NCI-H1048 (cell line): ENCODE results near the gene ATP6V0A4.
"Not testable (repeated sequence)": the region's sequence is repeated elsewhere in the genome, so short reads cannot be mapped to it uniquely, and the experiment has no call there.

Source experiments
- DNase-seq: peaks from one replicate; lab custom pipeline; 2025; lab: John Stamatoyannopoulos, UW

Gene ATP6V0A4

DNA sequence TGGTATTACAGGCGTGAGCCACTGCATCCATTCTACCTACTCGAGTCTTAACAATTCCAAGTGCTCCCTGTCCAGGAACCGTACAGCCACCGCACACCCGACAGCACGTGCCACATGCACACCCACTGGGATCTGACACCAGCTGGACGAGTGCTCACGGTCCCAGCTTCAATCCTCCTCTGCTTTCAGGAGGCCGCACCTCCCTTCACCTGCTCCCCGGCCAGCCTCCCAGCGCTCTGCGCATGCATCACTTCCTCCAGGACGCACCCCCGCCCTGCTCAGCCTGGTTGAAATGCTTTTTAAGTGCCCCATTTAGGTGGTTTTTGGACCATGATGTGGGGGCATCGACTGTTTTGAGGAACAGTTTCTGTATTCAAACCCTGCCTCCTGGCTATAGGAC lies 47.5 kb downstream of the ATP6V0A4 start:
- DNase-seq, result no peak

- no peak for DNase-seq
Observed at GRCh38 chr7:138749960-138750359, 48.0 kb downstream of the ATP6V0A4 start.

GRCh38 chr7:138748666-138749065 lies 49.3 kb downstream of the ATP6V0A4 start:
- DNase-seq, result no peak

DNA sequence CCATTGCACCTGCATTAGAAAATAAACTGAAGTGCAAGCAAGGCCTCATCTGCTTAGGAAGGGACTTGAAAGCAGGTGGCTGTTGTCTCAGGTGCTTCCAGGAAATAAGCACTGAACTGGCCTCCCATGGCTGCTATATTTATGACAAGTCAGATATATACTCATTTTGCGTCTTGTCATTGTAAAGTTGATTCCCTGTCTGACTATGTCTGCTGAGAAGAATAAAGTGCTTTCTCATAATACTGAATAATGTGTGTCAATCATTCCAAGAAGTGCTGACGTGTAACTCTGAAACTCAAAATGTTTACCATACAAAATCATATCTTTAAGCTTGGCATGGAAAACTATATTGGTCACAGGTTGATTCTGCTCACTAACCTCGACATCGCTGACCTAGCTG lies 51.9 kb downstream of the ATP6V0A4 start:
- DNase-seq, result no peak

GRCh38 chr7:138745189-138745588 lies 52.8 kb downstream of the ATP6V0A4 start:
- DNase-seq, result no peak

DNA sequence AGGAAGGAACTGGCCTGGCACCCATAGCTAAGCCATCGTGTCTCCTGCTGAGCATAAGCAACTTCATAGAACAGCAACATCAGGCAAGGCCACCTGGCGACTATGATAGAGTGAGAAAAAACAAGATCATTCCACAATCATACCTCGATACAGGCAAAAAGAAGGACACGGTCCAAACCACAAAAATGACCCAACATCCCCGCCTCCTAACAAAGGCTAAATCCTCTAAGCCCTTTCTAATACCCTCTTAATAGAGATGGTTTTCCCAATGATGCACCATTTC lies 56.6 kb downstream of the ATP6V0A4 start:
- DNase-seq, result no peak

GRCh38 chr7:138739859-138740258 lies 58.1 kb downstream of the ATP6V0A4 start:
- no peak for DNase-seq

- peak; percentile 47 for DNase-seq
Observed at GRCh38 chr7:138738551-138739335, 59.3 kb downstream of the ATP6V0A4 start.

DNA sequence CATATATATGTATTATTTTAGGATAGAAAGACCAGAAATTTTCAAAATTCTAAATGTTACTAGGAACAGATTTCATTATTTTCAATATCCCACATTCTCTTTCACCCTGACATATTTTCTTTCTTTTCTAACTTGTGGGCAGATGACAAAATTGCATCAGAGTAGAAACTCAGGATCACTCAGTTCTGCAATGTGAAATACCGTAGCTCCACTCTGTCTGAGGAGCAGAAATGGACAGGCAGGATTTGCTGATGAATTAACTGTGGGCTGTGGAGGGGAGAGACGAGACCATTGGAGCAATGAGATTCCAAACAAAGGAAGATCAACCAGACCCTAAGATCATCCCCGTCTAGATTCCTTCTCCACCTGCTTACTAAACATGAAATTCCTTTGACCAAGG lies 59.9 kb downstream of the ATP6V0A4 start:
- no peak for DNase-seq

- DNase-seq, result no peak
Observed at GRCh38 chr7:138735399-138735798, 62.6 kb downstream of the ATP6V0A4 start.

- DNase-seq, result not testable (repeated sequence)
Observed at GRCh38 chr7:138731733-138732132, 66.3 kb downstream of the ATP6V0A4 start.

DNA sequence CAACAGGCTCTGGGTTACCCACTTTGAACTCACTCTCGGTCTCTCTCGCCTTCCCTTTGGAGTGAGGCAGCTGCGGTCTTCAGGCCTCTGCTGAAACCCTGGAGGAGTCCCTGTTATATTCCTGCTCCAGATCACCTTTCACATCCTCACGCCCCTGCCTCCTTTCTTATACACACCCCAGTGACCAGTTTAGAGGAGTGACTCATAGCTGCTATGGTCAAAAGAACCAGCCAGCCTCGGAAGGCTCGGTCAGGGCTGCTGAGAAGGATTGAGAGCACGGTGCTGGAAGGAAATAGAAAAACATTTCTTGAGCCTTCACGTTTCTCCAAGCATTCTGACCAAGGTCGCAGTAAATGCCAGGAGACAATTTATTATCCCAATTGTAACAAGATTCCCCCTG lies 68.6 kb downstream of the ATP6V0A4 start:
- DNase-seq, result no peak

- no peak for DNase-seq
Observed at GRCh38 chr7:138727336-138728099, 70.5 kb downstream of the ATP6V0A4 start.

DNA sequence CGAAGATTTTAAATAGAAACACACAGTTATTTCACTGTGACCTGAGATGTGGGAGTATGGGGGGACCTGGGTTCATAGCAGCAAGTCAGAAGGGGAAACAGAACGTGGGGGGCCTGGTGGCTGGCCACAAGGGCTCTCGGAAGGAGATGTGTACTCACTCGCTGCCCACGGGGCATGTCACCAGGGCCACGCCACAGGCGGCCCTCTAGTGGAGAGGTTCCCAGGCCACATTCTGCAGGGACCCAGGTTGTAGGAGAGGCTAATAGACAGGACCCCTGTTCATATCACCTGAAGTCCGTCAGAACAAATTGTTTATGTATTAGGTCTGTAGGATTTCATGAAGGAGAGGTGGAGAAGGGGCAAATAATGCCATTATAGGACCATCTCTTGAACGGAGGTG lies 71.7 kb downstream of the ATP6V0A4 start:
- DNase-seq, result no peak

GRCh38 chr7:138720286-138720685 lies 77.7 kb downstream of the ATP6V0A4 start:
- DNase-seq, result no peak

DNA sequence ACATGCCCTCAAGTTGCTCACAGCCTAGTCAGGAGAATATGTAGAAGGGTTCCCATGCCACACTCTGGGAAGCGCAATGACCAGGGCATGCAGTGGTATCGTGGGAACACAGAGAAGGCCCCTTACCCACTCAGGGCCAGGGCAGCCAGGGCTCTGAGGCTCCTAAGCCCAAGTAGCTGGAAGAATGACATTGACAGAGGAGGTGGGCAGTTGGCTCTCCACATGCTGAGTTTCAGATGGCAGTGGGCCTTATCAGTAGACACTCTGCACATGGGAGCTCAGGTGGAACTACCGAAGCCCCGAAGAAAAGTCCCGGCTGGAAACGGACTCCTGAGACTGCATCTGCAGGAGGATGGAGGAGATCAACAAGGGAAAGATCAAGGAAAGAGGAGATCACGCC lies 81.1 kb downstream of the ATP6V0A4 start:
- no peak for DNase-seq

DNA sequence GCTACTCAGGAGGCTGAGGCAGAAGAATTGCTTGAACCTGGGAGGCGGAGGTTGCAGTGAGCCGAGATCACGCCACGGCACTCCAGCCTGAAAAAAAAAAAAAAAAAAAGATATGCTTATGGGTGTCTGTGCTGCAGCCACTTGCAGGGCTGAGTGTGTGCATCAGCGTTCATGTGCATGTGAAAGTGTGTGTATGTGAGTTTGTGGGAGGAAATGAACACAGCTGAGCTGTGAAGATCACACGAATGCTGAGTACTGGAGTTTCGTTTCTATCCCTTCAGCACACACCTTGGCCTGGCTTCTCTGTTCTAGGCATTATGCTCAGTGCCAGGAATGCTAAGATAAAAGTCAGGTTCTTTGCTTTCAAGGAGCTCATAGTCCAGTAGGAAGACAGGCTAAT lies 84.8 kb downstream of the ATP6V0A4 start:
- DNase-seq, result no peak

GRCh38 chr7:138712652-138713051 lies 85.3 kb downstream of the ATP6V0A4 start:
- DNase-seq, result no peak

- DNase-seq, result no peak
Observed at GRCh38 chr7:138710536-138711385, 87.2 kb downstream of the ATP6V0A4 start.

- no peak for DNase-seq
Observed at GRCh38 chr7:138705167-138705566, 92.8 kb downstream of the ATP6V0A4 start.

GRCh38 chr7:138701537-138701923 lies 96.5 kb downstream of the ATP6V0A4 start:
- no peak for DNase-seq

GRCh38 chr7:138700857-138701536 lies 97.0 kb downstream of the ATP6V0A4 start, which contains the start of gene SVOPL:
Gene SVOPL (minus strand): TSS chr7:138701362. CDS start chr7:138679045, 22,317 bp downstream.
- DNase-seq, result no peak
